Measurements from ENCODE around the gene ZNF3.

The ZNF3 gene

DNA sequence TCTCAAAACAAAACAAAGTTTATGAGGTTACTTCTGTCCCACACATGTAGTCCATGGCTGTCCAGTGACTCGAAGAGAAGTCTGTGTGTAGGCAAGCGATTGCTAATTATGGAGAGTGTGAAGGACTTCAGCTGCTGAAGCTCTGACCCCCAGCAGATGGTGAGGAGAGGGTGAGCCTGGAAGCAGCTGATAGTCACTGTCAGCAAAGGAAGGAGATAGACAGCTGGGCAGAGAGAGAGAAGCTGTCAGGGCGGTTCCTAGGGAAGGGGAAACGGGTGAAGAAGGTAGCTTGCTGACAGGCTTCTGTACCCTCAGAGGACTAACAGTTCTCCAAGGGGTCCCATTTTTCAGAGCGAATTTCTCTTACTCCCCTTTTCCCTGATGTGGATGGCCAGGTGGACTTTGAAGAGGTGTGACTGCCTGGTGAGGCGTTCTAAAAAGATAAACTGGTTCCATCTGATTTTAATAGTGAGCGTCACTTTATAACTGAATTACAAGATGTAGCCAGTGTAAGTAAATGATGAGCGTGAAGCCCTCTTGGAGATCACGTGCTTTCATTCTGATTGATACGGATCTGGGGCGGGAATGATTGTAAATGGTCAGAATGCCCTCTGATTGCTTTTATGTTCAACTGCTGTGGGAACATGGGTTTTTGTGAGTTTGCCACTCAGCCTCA is 19.9 kb downstream of the ZNF3 start:
- TF ChIP-seq POLR2AphosphoS5 (IDR thresholded peaks at IDR 0.05; ENCODE audit: borderline replicate concordance, low read depth, low read length) (no peak), EZH2 (IDR thresholded peaks at IDR 0.05) (no peak), FOXP2 (optimal IDR thresholded peaks at IDR 0.05; ENCODE audit: control extremely low read depth, extremely low read length, insufficient read depth) (no peak)
- Histone ChIP-seq H3K27ac (no peak overlapping the region), H3K9ac (ENCODE audit: insufficient read length) (no peak overlapping the region), H3K36me3 (ENCODE audit: insufficient read depth, low read length) (peaks cover 70% of the 10 kb centered on the region), H3K4me3 (no peak overlapping the region), H3K9me3 (ENCODE audit: low read depth, low read length) (no peaks in the 10 kb centered on the region)
- DNase-seq (ENCODE audit: low read depth, low spot score), result no peak

DNA sequence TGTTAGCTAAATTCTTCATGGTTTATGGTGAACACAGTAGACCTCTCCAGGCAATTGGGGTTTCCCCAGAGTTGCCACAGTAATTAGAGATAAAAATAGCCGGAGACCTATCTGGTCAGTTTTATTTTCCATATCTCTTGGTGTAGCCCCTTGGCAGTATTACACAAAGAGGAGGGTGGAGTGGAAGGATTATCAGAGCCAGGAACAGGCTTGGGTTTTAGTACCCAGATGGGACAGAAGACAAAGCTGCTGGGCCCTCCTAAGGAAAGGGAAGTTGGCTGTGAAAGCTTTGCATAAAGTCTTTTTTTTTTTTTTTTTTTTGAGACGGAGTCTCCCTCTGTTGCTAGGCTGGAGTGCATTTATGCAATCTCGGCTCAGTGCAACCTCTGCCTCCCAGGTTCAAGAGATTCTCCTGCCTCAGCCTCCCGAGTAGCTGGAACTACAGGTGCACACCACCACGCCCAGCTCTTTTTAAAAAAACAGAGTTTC is 22.2 kb downstream of the ZNF3 start:
- Histone ChIP-seq H3K36me3 (ENCODE audit: insufficient read depth, low read length) (peaks cover 53% of the 10 kb centered on the region), H3K9ac (ENCODE audit: insufficient read length) (no peak overlapping the region), H3K4me3 (no peak overlapping the region), H3K9me3 (ENCODE audit: low read depth, low read length) (no peaks in the 10 kb centered on the region), H3K27ac (no peak overlapping the region)
- DNase-seq (ENCODE audit: low read depth, low spot score), result no peak
- no peak for TF ChIP-seq POLR2AphosphoS5 (IDR thresholded peaks at IDR 0.05; ENCODE audit: borderline replicate concordance, low read depth, low read length)
- TF ChIP-seq FOXP2 (optimal IDR thresholded peaks at IDR 0.05; ENCODE audit: control extremely low read depth, extremely low read length, insufficient read depth), result no peak
- no peak for TF ChIP-seq EZH2 (IDR thresholded peaks at IDR 0.05)

DNA sequence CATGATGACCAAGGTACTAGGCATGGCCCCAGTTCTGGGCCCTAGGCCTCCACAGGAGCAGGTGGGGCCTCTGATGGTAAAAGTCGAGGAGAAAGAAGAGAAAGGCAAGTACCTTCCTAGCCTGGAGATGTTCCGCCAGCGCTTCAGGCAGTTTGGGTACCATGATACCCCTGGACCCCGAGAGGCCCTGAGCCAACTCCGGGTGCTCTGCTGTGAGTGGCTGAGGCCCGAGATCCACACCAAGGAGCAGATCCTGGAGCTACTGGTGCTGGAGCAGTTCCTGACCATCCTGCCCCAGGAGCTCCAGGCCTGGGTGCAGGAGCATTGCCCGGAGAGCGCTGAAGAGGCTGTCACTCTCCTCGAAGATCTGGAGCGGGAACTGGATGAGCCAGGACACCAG is 24.5 kb downstream of the ZNF3 start:
- TF ChIP-seq POLR2AphosphoS5 (IDR thresholded peaks at IDR 0.05; ENCODE audit: borderline replicate concordance, low read depth, low read length), result no peak
- TF ChIP-seq FOXP2 (optimal IDR thresholded peaks at IDR 0.05; ENCODE audit: control extremely low read depth, extremely low read length, insufficient read depth), result no peak
- no peak for TF ChIP-seq EZH2 (IDR thresholded peaks at IDR 0.05)
- Histone ChIP-seq H3K27ac (no peak overlapping the region), H3K9ac (ENCODE audit: insufficient read length) (no peak overlapping the region), H3K9me3 (ENCODE audit: low read depth, low read length) (no peaks in the 10 kb centered on the region), H3K4me3 (no peak overlapping the region), H3K36me3 (ENCODE audit: insufficient read depth, low read length) (peaks cover 41% of the 10 kb centered on the region)
- no peak for DNase-seq (ENCODE audit: low read depth, low spot score)

DNA sequence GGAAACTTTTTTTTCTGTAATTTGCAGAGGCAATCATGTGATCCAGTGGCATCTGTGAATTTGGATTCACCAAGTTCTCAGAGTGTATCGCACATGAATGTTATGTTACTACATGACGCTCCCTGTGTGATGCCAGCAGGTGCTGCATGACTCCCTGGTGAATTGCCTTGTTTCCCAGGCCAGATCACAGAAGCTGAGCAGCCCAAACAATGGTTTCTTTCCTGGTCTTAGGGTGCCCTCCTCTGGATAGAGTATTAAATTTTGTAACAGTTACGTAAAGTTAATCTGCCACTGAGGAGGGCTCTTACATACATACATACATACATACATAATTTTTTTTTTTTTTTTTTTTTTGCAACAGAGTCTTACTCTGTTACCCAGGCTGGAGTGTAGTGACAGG is 28.3 kb downstream of the ZNF3 start:
- TF ChIP-seq FOXP2 (optimal IDR thresholded peaks at IDR 0.05; ENCODE audit: control extremely low read depth, extremely low read length, insufficient read depth) (no peak), POLR2AphosphoS5 (IDR thresholded peaks at IDR 0.05; ENCODE audit: borderline replicate concordance, low read depth, low read length) (no peak), EZH2 (IDR thresholded peaks at IDR 0.05) (no peak)
- Histone ChIP-seq H3K4me3 (no peak overlapping the region), H3K36me3 (ENCODE audit: insufficient read depth, low read length) (peaks cover 17% of the 10 kb centered on the region), H3K27ac (no peak overlapping the region), H3K9me3 (ENCODE audit: low read depth, low read length) (no peaks in the 10 kb centered on the region), H3K9ac (ENCODE audit: insufficient read length) (no peak overlapping the region)
- no peak for DNase-seq (ENCODE audit: low read depth, low spot score)

DNA sequence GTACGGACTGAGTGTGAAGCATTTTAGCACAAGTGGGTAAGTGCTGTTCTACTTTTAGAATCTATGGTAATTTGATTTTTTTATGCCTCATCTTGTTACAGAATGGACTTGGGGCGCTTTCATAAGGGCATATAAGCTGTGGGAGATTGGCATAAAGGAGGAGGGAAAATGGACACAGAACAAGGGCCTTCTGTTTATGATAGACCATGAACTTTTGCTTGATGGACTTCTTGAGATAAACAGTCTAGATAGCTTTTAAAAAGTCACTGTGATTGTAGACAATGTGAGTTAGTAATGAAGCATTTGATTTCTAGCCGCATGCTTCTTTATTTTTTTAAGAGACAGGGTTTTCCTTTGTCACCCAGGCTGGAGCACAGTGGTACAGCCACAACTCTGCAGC is 29.9 kb downstream of the ZNF3 start:
- Histone ChIP-seq H3K36me3 (ENCODE audit: insufficient read depth, low read length) (peaks cover under 1% of the 10 kb centered on the region), H3K27ac (no peak overlapping the region), H3K9ac (ENCODE audit: insufficient read length) (no peak overlapping the region), H3K9me3 (ENCODE audit: low read depth, low read length) (no peaks in the 10 kb centered on the region), H3K4me3 (no peak overlapping the region)
- DNase-seq (ENCODE audit: low read depth, low spot score), result no peak
- TF ChIP-seq EZH2 (IDR thresholded peaks at IDR 0.05) (no peak), FOXP2 (optimal IDR thresholded peaks at IDR 0.05; ENCODE audit: control extremely low read depth, extremely low read length, insufficient read depth) (no peak), POLR2AphosphoS5 (IDR thresholded peaks at IDR 0.05; ENCODE audit: borderline replicate concordance, low read depth, low read length) (no peak)

DNA sequence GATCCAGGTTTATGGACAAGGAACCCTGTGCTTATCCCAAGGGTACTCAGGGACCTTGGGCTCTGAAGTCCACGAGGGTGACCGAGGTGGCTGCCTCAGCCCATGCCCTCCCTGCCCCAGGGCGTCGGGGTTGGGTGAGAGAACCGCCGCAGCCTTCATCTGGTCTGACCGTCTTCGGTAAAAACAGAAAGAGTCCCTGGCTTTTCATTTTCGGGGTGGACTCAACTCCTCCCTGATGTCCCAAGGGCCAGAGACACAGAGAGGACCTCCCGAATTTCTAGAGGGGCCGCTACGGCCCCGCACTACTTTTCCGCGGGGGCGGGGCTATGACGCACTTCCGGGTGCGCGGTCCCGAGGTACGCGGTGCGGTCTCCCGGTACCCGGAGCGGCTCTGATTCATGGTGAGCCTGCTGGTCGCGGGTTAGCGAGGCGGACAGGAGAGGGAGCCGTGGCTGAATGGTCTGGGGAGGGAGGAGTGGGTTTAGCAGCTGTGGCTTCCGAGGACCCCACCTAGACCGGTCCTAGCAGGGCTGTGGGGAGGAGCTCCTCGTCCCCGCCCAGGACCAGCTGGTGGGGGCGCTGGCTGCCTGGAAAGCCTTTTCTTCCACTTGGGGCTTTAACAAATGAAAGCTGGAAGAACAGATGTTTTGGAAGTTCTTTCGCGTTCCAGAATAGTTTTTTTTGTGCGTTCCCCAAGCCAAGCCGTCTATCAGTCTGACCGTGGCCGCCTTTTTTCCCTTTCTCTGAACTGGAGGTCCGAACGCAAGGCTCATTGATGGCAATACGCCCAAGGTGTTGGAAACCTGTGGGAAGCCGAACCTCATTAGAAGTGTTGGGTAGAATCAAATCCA is 31.9 kb downstream of the ZNF3 start, which contains the start of gene ZSCAN21:
Gene ZSCAN21, plus strand, starts transcription at position 334 of the 851 bp plus-strand sequence. CDS start 7,233 bp downstream, outside the sequence.
- peak within 1 kb of the TSS; percentile 94 for H3K4me3 ChIP-seq
- no peak for TF ChIP-seq EZH2 (IDR thresholded peaks at IDR 0.05)
- peak; percentile 96 for TF ChIP-seq POLR2AphosphoS5 (IDR thresholded peaks at IDR 0.05; ENCODE audit: borderline replicate concordance, low read depth, low read length)
- no peak for TF ChIP-seq FOXP2 (optimal IDR thresholded peaks at IDR 0.05; ENCODE audit: control extremely low read depth, extremely low read length, insufficient read depth)
- H3K36me3 ChIP-seq (ENCODE audit: insufficient read depth, low read length), result no peaks in the 10 kb centered on the region
- no peak for DNase-seq (ENCODE audit: low read depth, low spot score)
- H3K9me3 ChIP-seq (ENCODE audit: low read depth, low read length), result no peaks in the 10 kb centered on the region
- peak within 1 kb of the TSS; percentile 92 for H3K9ac ChIP-seq (ENCODE audit: insufficient read length)
- H3K27ac ChIP-seq, result peak within 1 kb of the TSS; percentile 63

DNA sequence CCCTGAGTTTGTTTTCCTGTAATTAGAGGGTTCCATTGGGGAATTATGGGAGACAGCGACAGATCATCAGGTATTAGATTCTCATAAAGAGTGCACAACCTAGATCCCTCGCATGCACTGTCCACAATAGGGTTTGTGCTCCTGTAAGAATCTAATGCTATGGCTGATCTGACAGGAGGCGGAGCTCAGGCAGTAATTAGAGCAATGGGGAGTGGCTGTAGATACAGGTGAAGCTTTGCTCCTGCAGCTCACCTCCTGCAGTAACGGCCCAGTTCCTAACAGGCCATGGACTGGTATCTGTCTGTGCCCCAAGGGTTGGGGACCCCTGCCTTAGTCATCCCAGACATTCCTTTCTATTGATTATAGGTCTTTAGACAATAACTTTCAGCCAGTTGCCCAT is 32.8 kb downstream of the ZNF3 start:
- Histone ChIP-seq H3K9ac (ENCODE audit: insufficient read length) (no peak overlapping the region), H3K36me3 (ENCODE audit: insufficient read depth, low read length) (no peaks in the 10 kb centered on the region), H3K9me3 (ENCODE audit: low read depth, low read length) (no peaks in the 10 kb centered on the region), H3K27ac (no peak overlapping the region), H3K4me3 (no peak overlapping the region)
- TF ChIP-seq EZH2 (IDR thresholded peaks at IDR 0.05) (no peak), FOXP2 (optimal IDR thresholded peaks at IDR 0.05; ENCODE audit: control extremely low read depth, extremely low read length, insufficient read depth) (no peak), POLR2AphosphoS5 (IDR thresholded peaks at IDR 0.05; ENCODE audit: borderline replicate concordance, low read depth, low read length) (no peak)
- no peak for DNase-seq (ENCODE audit: low read depth, low spot score)

DNA sequence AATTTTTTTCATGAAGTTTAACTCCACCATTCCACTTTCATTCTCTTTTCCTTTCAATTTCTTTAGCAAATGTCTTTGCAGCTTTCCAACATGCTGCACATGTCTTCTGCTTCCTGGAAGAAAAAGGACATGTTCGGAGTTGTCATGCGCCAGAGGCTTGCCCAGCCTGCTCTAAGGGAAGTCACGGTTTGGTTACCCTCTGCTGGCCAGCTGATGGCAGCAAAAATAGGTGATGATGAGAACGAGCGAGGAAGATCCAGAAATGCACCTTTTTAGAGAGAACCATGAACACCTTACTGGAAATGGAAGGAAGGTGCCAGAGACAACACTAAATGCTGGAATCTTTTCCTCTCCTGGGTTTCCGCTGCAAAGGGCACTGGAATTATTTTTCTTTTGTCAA is 36.8 kb downstream of the ZNF3 start:
- no peak for DNase-seq (ENCODE audit: low read depth, low spot score)
- no peak for TF ChIP-seq FOXP2 (optimal IDR thresholded peaks at IDR 0.05; ENCODE audit: control extremely low read depth, extremely low read length, insufficient read depth)
- TF ChIP-seq EZH2 (IDR thresholded peaks at IDR 0.05), result no peak
- TF ChIP-seq POLR2AphosphoS5 (IDR thresholded peaks at IDR 0.05; ENCODE audit: borderline replicate concordance, low read depth, low read length), result no peak
- Histone ChIP-seq H3K9me3 (ENCODE audit: low read depth, low read length) (no peaks in the 10 kb centered on the region), H3K36me3 (ENCODE audit: insufficient read depth, low read length) (no peaks in the 10 kb centered on the region), H3K9ac (ENCODE audit: insufficient read length) (no peak overlapping the region), H3K4me3 (no peak overlapping the region), H3K27ac (no peak overlapping the region)
